H1 (cell line): Measurements from ENCODE around the gene BSDC1. TPM values are rescaled to one million over a fixed set of nuclear protein-coding genes. Genes with fewer than 3 reads are reported as not detected.

ENCODE experiments used
- BRCA1 ChIP-seq: IDR thresholded peaks from 2 replicates; pipeline ENCODE4 v1.6.1; 2012; ENCODE audit warnings: low read depth, low read length, improper control_type of control experiment
- CHD7 ChIP-seq: fragments of 300-600 bp; sonication (generic); IDR thresholded peaks from 2 replicates; pipeline ENCODE4 v1.7.1; 2012; ENCODE audit warnings: low read length, moderate library complexity, mild to moderate bottlenecking, inconsistent platforms; ENCODE audit not compliant: insufficient replicate concordance
- CREB1 ChIP-seq: IDR thresholded peaks from 2 replicates; pipeline ENCODE4 v1.6.1; 2012; ENCODE audit warnings: inconsistent platforms
- HDAC2 ChIP-seq, 2 experiments: fragments of 300-600 bp in 1 of 2; sonication (generic) in 1 of 2; IDR thresholded peaks; 2 replicates each; pipeline ENCODE4 v1.6.1; 2011 to 2012; ENCODE audit warnings: low read depth in 2 of 2, low read length in 2 of 2, mild to moderate bottlenecking in 2 of 2, moderate library complexity in 2 of 2, borderline replicate concordance in 1 of 2, inconsistent platforms in 1 of 2
- KDM5A ChIP-seq: fragments of 200-600 bp; IDR thresholded peaks from 2 replicates; pipeline ENCODE4 v1.7.1; 2012; ENCODE audit warnings: mild to moderate bottlenecking, low read length, inconsistent platforms, mixed read lengths
- PHF8 ChIP-seq: fragments of 200-600 bp; sonication (generic); conservative IDR thresholded peaks from 2 replicates; pipeline ENCODE4 v1.7.1; 2012; ENCODE audit warnings: low read depth, mild to moderate bottlenecking, inconsistent platforms, low read length, moderate library complexity
- POLR2A ChIP-seq, 2 experiments: IDR thresholded peaks; 1 replicate in 1 of 2; 2 replicates in 1 of 2; pipeline ENCODE4 v1.6.1; 2011; ENCODE audit warnings: low read depth in 2 of 2, low read length in 2 of 2, mild to moderate bottlenecking in 2 of 2; ENCODE audit errors: control extremely low read depth in 1 of 2
- RXRA ChIP-seq: IDR thresholded peaks from 2 replicates; pipeline ENCODE4 v1.6.1; 2011; ENCODE audit warnings: low read depth, mild to moderate bottlenecking, low read length, moderate library complexity; ENCODE audit not compliant: insufficient read depth
- SIX5 ChIP-seq: IDR thresholded peaks from 2 replicates; pipeline ENCODE4 v1.6.1; 2011; ENCODE audit warnings: mild to moderate bottlenecking, low read depth, low read length
- SP4 ChIP-seq: IDR thresholded peaks from 2 replicates; pipeline ENCODE4 v1.6.1; 2012; ENCODE audit warnings: low read length, inconsistent platforms
- SUZ12 ChIP-seq: fragments of 200-600 bp; sonication (generic); IDR thresholded peaks from 2 replicates; pipeline ENCODE4 v1.6.1; 2012; ENCODE audit warnings: mild to moderate bottlenecking, inconsistent platforms, low read length, moderate library complexity, mixed read lengths
- USF2 ChIP-seq: IDR thresholded peaks from 2 replicates; pipeline ENCODE4 v1.6.1; 2011; ENCODE audit warnings: low read length, improper control_type of control experiment
- polyA plus RNA-seq, 7 experiments: library from polyadenylated mRNA; depleted of rRNA in 3 of 7; stranded (reverse) in 5 of 7; unstranded in 2 of 7; fragments of >200 nt in 5 of 7; fragments of 200-250 nt in 2 of 7; gene quantifications; 1 replicate in 5 of 7; 2 replicates in 1 of 7; 4 replicates in 1 of 7; pipeline versions ENCODE4 v1.2.1 to v1.2.3, GENCODE V29; 2011 to 2013; ENCODE audit warnings: missing spikeins in 2 of 7, mixed read lengths in 2 of 7
- total RNA-seq: library from RNA; stranded (reverse); fragmentation: NEBNext Ultra II Directional; extraction: Animal tissue kit (Norgen Biotek cat#: 25700); gene quantifications from 2 replicates; pipeline ENCODE4 v1.2.1, GENCODE V29; 2021

The BSDC1 gene
- total and polyA plus RNA-seq, 2 of the 8 experiments (the other 6 are each of a cell fraction or from before 2014, with no cell fraction given): 24.8 to 40.7 TPM

- TF ChIP-seq CHD7 (no peak), KDM5A (no peak), USF2 (no peak), SP4 (no peak), HDAC2 (IDR thresholded peaks at IDR 0.05; ENCODE audit: borderline replicate concordance in 1 of 2, low read depth in 2 of 2, low read length in 2 of 2) (no peak), BRCA1 (no peak), SIX5 (no peak), CREB1 (no peak), PHF8 (no peak), RXRA (no peak), POLR2A (IDR thresholded peaks at IDR 0.05; ENCODE audit: control extremely low read depth in 1 of 2, low read depth in 2 of 2, low read length in 2 of 2) (no peak), SUZ12 (no peak)
These were observed 57.7 kb downstream of the BSDC1 start (continued) for GRCh38 chr1:32336591-32336932.
